Motor neuron (in vitro differentiated cells): Measurements from ENCODE around the gene WDR87. TPM values are rescaled to one million over a fixed set of nuclear protein-coding genes. Genes with fewer than 3 reads are reported as not detected.

Source experiments
- ATAC-seq, 8 experiments: fragments of 200-7000 bp; cut with Tn5 transposase; replicated peaks in 6 of 8; 2 replicates each; pipeline ENCODE4 v1.8.0; 2021; ENCODE audit warnings: mild to moderate bottlenecking in 8 of 8, moderate library complexity in 8 of 8
- H3K27ac ChIP-seq, 2 donors: fragments of 250-450 bp; sonication (Bioruptor Pico); 2 replicates each; pipeline ENCODE4 v1.9.0; 2021; ENCODE audit warnings: antibody characterized with exemption in 2 of 2, mild to moderate bottlenecking in 2 of 2, moderate library complexity in 1 of 2
- H3K4me1 ChIP-seq, 2 donors: fragments of 250-450 bp; sonication (Bioruptor Pico); replicated peaks in 1 of 2; 2 replicates each; pipeline ENCODE4 v1.6.1; 2021; ENCODE audit warnings: antibody characterized with exemption in 2 of 2, mild to moderate bottlenecking in 2 of 2, moderate library complexity in 1 of 2
- H3K4me3 ChIP-seq, 5 donors: fragments of 250-450 bp; sonication (Bioruptor Pico); 2 replicates each; pipeline ENCODE4 v1.9.0; 2021; ENCODE audit warnings: antibody characterized with exemption in 5 of 5, mild to moderate bottlenecking in 5 of 5, moderate library complexity in 4 of 5
- WGBS, 10 experiments: fragments of 450-650 bp; shearing (Covaris generic); methylation state at CpG; one replicate each; pipeline ENCODE4 v1.0.0; 2022; 5-methylcytosine and 5-hydroxymethylcytosine counted together
- in situ Hi-C, 9 experiments: fragments of 400-800 bp; cut with MboI; loops; one replicate each; pipeline ENCODE4 v1.15.0; 2021; ENCODE audit warnings: low sequenced_read_pairs in 9 of 9, low pct_unique_long_range_greater_than_20kb in 2 of 9; ENCODE audit not compliant: unreplicated experiment in 9 of 9
- total RNA-seq, 8 experiments: library from RNA; unstranded; fragments of 300-600 nt; gene quantifications; 2 replicates each; pipeline versions ENCODE4 v1.2.3 to v1.2.4, GENCODE V29; 2022

The WDR87 gene
- total RNA-seq, 8 experiments from 2014 or later, result 0.08 to 0.70 (median 0.20) TPM; not detected in 3

- in situ Hi-C loops, result no loop called here
- H3K27ac ChIP-seq, result no peak overlapping the region
- WGBS, 10 experiments, result 36 to 87% (median 78%) methylated on average over 2 to 3 of the region's 3 CpGs
- H3K4me3 ChIP-seq, result no peak overlapping the region
- no peak for ATAC-seq
- no peaks in the 10 kb centered on the region for H3K4me1 ChIP-seq
Observed at GRCh38 chr19:37864501-37864900, 41.9 kb downstream of the WDR87 start.

- Histone ChIP-seq H3K27ac (no peak overlapping the region), H3K4me1 (no peaks in the 10 kb centered on the region), H3K4me3 (no peak overlapping the region)
- in situ Hi-C loops, result no loop called here
- 5 to 98% (median 51%) methylated on average over 1 to 15 of the region's 35 CpGs; no CpG with 5 or more reads in 6 of the 10 experiments for WGBS, 10 experiments
- ATAC-seq, result peak in 1 of 8 experiments; percentile 68
Observed at GRCh38 chr19:37855098-37855497, 51.3 kb downstream of the WDR87 start.

- in situ Hi-C loops, result no loop called here
- H3K4me1 ChIP-seq, result no peaks in the 10 kb centered on the region
- no peak overlapping the region for H3K4me3 ChIP-seq
- ATAC-seq, result no peak
- H3K27ac ChIP-seq, result no peak overlapping the region
- WGBS, 10 experiments, result 0 to 60% (median 7%) methylated on average over 1 to 2 of the region's 2 CpGs; no CpG with 5 or more reads in 2 of the 10 experiments
Observed at GRCh38 chr19:37845932-37846331, 60.5 kb downstream of the WDR87 start.

Other genes starting within 250 kb of the WDR87 start
- gene ZNF607, start 186.8 kb downstream of the WDR87 start, total RNA-seq, result 10 to 100 TPM in 1 of 8 experiments, 1 to 10 TPM in 6, under 1 TPM in 1; 0.66 to 11.8 (median 7.5) TPM
- 10 to 100 TPM in 5 of 8 experiments, 1 to 10 TPM in 3; 4.8 to 19.6 (median 11.3) TPM for gene ZNF573, start 127.0 kb downstream of the WDR87 start, total RNA-seq
- 10 to 100 TPM in 7 of 8 experiments, 1 to 10 TPM in 1; 8.5 to 22.1 (median 15.1) TPM for gene SIPA1L3, start 614 bp upstream of the WDR87 start, total RNA-seq